Gastrocnemius medialis (tissue), 4 donors: ENCODE results near the gene CCL1. TPM values are rescaled to one million over a fixed set of nuclear protein-coding genes. Genes with fewer than 3 reads are reported as not detected.

Experiments used
- ATAC-seq, 2 donors: fragments of 150-250 bp; one replicate each; pipeline ENCODE4 v1.9.1; 2016
- DNase-seq, 2 donors: peaks; one replicate each; pipeline ENCODE4 v3.0.0-alpha.2; 2019
- H3K27ac ChIP-seq, 4 donors: fragments of 200-600 bp; sonication (generic); 1 replicate in 1 of 4; 2 replicates in 3 of 4; pipeline ENCODE4 v1.5.1; 2016 to 2018; ENCODE audit warnings: mild to moderate bottlenecking in 2 of 4, moderate library complexity in 1 of 4
- H3K27me3 ChIP-seq, 3 donors: fragments of 200-600 bp; sonication (generic) in 2 of 3; 1 replicate in 1 of 3; 2 replicates in 2 of 3; pipeline versions ENCODE4 v1.5.1 to v1.6.0; 2016 to 2019; ENCODE audit warnings: mild to moderate bottlenecking in 1 of 3, moderate library complexity in 1 of 3
- H3K36me3 ChIP-seq, 2 donors: fragments of 200-600 bp; sonication (generic) in 1 of 2; one replicate each; pipeline ENCODE4 v1.5.1; 2017 to 2018
- H3K4me1 ChIP-seq, 2 donors: fragments of 200-600 bp; sonication (generic) in 1 of 2; one replicate each; pipeline ENCODE4 v1.5.1; 2016 to 2017; ENCODE audit warnings: mild to moderate bottlenecking in 2 of 2
- H3K4me3 ChIP-seq, 4 donors: fragments of 200-600 bp; sonication (generic) in 3 of 4; 1 replicate in 1 of 4; 2 replicates in 3 of 4; pipeline ENCODE4 v1.5.1; 2016 to 2019; ENCODE audit warnings: mild to moderate bottlenecking in 2 of 4
- H3K9me3 ChIP-seq, 3 donors: fragments of 200-600 bp; sonication (generic) in 2 of 3; 1 replicate in 1 of 3; 2 replicates in 2 of 3; pipeline ENCODE4 v1.5.1; 2016 to 2019
- CTCF ChIP-seq, 5 experiments: fragments of 450-650 bp in 3 of 5; fragments of 200-600 bp in 2 of 5; sonication (generic) in 2 of 5; IDR thresholded peaks in 4 of 5; conservative IDR thresholded peaks in 1 of 5; 1 replicate in 4 of 5; 2 replicates in 1 of 5; pipeline ENCODE4 v1.5.1; 2016 to 2019; ENCODE audit warnings: antibody characterized with exemption in 5 of 5, mild to moderate bottlenecking in 3 of 5, moderate library complexity in 3 of 5
- POLR2A ChIP-seq, 2 donors: fragments of 450-650 bp; IDR thresholded peaks; one replicate each; pipeline ENCODE4 v1.6.1; 2017; ENCODE audit warnings: antibody characterized with exemption in 2 of 2, mild to moderate bottlenecking in 2 of 2, moderate library complexity in 2 of 2
- in situ Hi-C, 4 donors: fragments of 200-750 bp; cut with MboI; loops; one replicate each; pipeline versions ENCODE4 v1.15.0 to v1.8.0; 2017; ENCODE audit warnings: low sequenced_read_pairs in 4 of 4
- intact Hi-C: fragments of 100-400 bp; cut with DNase I; formaldehyde crosslinking; loops from one replicate; pipeline ENCODE4 v1.15.1; 2023; ENCODE audit warnings: low total_unique reads
- total RNA-seq, 4 donors: library from RNA; depleted of rRNA; stranded (reverse); fragments of >200 nt; gene quantifications; one replicate each; pipeline versions ENCODE4 v1.1.0 to v1.2.3, GENCODE V29; 2016

Gene CCL1
- total RNA-seq, 4 donors from 2014 or later, result not detected

GRCh38 chr17:34408439-34408838 is 45.4 kb upstream of the CCL1 start:
- TF ChIP-seq CTCF (IDR thresholded peaks at IDR 0.05 in 4 of 5, conservative IDR thresholded peaks at IDR 0.05 in 1 of 5) (no peak), POLR2A (IDR thresholded peaks at IDR 0.05) (no peak)
- ATAC-seq (no peak), DNase-seq (no peak)
- Histone ChIP-seq H3K4me1 (no peaks in the 10 kb centered on the region), H3K36me3 (no peaks in the 10 kb centered on the region), H3K27me3 (peaks cover 0 to 43% (median 5%) of the 10 kb centered on the region in 3 donors), H3K9me3 (no peaks in the 10 kb centered on the region), H3K27ac (no peak overlapping the region), H3K4me3 (no peak overlapping the region)
- in situ Hi-C loops (loop anchor here in 1 of 4 donors (25.0 kb wide), 1 partner anchor 229 kb away; no protein-coding TSS in a partner anchor), intact Hi-C loops (no loop called here)

- no peak for ATAC-seq
- H3K27me3 ChIP-seq, result peaks cover 0 to 34% (median 4%) of the 10 kb centered on the region in 3 donors
- TF ChIP-seq CTCF (IDR thresholded peaks at IDR 0.05 in 4 of 5, conservative IDR thresholded peaks at IDR 0.05 in 1 of 5) (no peak), POLR2A (IDR thresholded peaks at IDR 0.05) (no peak)
- intact Hi-C loops (no loop called here), in situ Hi-C loops (loop anchor here in 1 of 4 donors (25.0 kb wide), 1 partner anchor 231 kb away; no protein-coding TSS in a partner anchor)
- H3K27ac ChIP-seq, result no peak overlapping the region
- no peaks in the 10 kb centered on the region for H3K9me3 ChIP-seq
- DNase-seq, result no peak
- no peaks in the 10 kb centered on the region for H3K36me3 ChIP-seq
- no peak overlapping the region for H3K4me3 ChIP-seq
- H3K4me1 ChIP-seq, result no peaks in the 10 kb centered on the region
Observed at GRCh38 chr17:34406226-34406625, 43.2 kb upstream of the CCL1 start.

- no peaks in the 10 kb centered on the region for H3K36me3 ChIP-seq
- in situ Hi-C loops, result loop anchor here in 1 of 4 donors (25.0 kb wide), 1 partner anchor 234 kb away; no protein-coding TSS in a partner anchor
- H3K9me3 ChIP-seq, result no peaks in the 10 kb centered on the region
- peaks cover 0 to 9% (median 0%) of the 10 kb centered on the region in 3 donors for H3K27me3 ChIP-seq
- intact Hi-C loops, result no loop called here
- no peak overlapping the region for H3K4me3 ChIP-seq
- H3K27ac ChIP-seq, result no peak overlapping the region
- H3K4me1 ChIP-seq, result no peaks in the 10 kb centered on the region
- TF ChIP-seq CTCF (IDR thresholded peaks at IDR 0.05 in 4 of 5, conservative IDR thresholded peaks at IDR 0.05 in 1 of 5) (no peak), POLR2A (IDR thresholded peaks at IDR 0.05) (no peak)
- ATAC-seq, result no peak
- no peak for DNase-seq
Observed at GRCh38 chr17:34403006-34403405, 40.0 kb upstream of the CCL1 start.

- Histone ChIP-seq H3K36me3 (no peaks in the 10 kb centered on the region), H3K27ac (no peak overlapping the region), H3K4me1 (no peaks in the 10 kb centered on the region), H3K9me3 (no peaks in the 10 kb centered on the region), H3K27me3 (no peaks in the 10 kb centered on the region), H3K4me3 (no peak overlapping the region)
- ATAC-seq, result no peak
- in situ Hi-C loops (loop anchor here in 1 of 4 donors (25.0 kb wide), 1 partner anchor 236 kb away; no protein-coding TSS in a partner anchor), intact Hi-C loops (no loop called here)
- TF ChIP-seq CTCF (IDR thresholded peaks at IDR 0.05 in 4 of 5, conservative IDR thresholded peaks at IDR 0.05 in 1 of 5) (no peak), POLR2A (IDR thresholded peaks at IDR 0.05) (no peak)
- DNase-seq, result no peak
Observed at GRCh38 chr17:34401165-34401564, 38.1 kb upstream of the CCL1 start.
